AG10803 (cell line): Measurements from ENCODE around the gene PHF21A.

Source experiments
- DNase-seq: peaks from one replicate; pipeline ENCODE4 v3.0.0; 2010; ENCODE audit warnings: low read depth
- H3K4me3 ChIP-seq: 2 replicates; pipeline ENCODE4 v1.5.1; 2011; ENCODE audit warnings: mild to moderate bottlenecking, low read length, control low read depth
- CTCF ChIP-seq: conservative IDR thresholded peaks from 2 replicates; pipeline ENCODE4 v1.5.1; 2011; ENCODE audit warnings: mild to moderate bottlenecking, low read length, control low read depth, inconsistent platforms

Gene PHF21A

DNA sequence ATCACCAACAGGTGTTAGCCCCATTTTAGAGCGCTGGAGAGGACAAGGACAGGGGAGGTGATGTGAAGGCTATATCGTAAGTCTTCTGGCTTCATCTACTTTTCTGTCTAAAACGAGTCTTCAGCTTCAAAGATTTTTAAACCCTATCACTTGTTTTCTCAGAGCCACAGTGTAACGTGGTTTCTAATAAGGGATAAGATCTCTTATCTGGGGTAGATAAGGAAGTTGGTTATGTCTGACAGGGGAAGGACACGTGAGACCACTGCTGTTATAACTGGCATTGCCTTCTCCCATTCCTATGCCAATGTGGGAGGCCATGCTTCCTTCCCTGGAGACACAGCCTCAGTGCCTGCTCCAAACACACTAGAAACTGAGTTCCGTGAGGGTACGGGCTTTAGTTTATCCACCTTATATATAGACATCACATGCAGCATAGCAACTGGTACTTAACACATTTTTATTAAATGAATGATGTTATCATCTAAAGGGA is 159.5 kb downstream of the PHF21A start:
- no peak for DNase-seq
- TF ChIP-seq CTCF, result no peak
- no peak overlapping the region for H3K4me3 ChIP-seq

GRCh38 chr11:45960387-45961095 is 160.7 kb downstream of the PHF21A start:
- TF ChIP-seq CTCF, result no peak
- DNase-seq, result peak; percentile 71

GRCh38 chr11:45959851-45960250 is 161.4 kb downstream of the PHF21A start:
- DNase-seq, result peak; percentile 90
- TF ChIP-seq CTCF, result no peak
- H3K4me3 ChIP-seq, result no peak overlapping the region

More at GRCh38 chr11:45960387-45961095, 160.7 kb downstream of the PHF21A start:
- no peak overlapping the region for H3K4me3 ChIP-seq

DNA sequence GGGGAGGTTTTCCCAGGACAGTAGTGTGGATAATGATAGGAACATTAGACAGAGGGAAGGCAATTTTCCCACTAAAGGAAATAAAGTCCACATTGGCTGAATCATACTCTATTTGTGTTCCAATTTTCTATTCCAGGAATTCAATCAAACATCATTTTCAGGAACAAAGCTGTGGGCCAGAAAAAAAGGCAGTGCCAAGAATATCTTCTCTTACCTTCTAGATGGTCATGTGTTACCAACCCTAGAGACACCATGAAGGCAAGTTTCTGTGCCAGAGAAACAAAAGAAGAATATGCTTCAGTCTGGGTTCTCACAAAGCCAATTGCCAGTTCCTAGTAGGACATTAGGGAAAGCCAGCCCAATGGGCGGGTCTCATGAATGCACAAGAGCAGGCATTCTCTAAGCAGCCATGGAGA is 171.3 kb downstream of the PHF21A start:
- no peak overlapping the region for H3K4me3 ChIP-seq
- peak; percentile 18 for DNase-seq
- TF ChIP-seq CTCF, result no peak

- TF ChIP-seq CTCF, result no peak
- DNase-seq, result no peak
These were observed 172.9 kb downstream of the PHF21A start for GRCh38 chr11:45948356-45948755.

GRCh38 chr11:45947885-45948284 is 173.4 kb downstream of the PHF21A start:
- no peak for DNase-seq
- no peak for TF ChIP-seq CTCF
- H3K4me3 ChIP-seq, result no peak overlapping the region

More at GRCh38 chr11:45948356-45948755, 172.9 kb downstream of the PHF21A start:
- no peak overlapping the region for H3K4me3 ChIP-seq

DNA sequence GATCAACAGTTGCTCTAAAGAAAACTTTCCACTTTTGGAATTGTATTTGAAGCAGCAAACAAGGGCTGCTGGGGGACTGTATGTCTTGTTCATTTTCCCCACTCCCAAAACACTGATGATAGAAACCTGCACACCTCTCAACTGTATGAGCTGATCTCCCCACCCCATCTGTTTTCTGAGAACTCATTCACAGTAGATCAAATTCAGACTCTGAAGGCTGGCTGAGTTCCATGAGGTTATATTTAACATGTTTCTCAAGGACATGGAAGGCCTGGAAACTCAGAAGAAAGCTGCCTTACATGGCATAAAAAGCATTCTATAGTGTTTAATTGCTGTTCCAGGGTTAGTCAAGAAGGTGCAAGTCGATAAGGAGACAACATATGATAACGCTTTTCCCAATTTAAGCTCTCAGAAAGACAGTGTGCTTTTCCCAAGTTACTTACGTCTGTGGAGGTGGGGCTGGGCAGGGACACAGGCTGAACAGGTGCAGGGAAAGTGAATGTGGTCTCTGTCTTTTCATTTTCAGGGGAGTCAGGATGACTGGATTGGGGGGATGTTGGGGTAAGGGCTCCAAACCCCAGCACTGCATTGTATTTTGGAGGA is 175.8 kb downstream of the PHF21A start:
- H3K4me3 ChIP-seq, result no peak overlapping the region
- no peak for TF ChIP-seq CTCF
- DNase-seq, result no peak
